RWPE2 (cell line): ENCODE data around the gene MAPK9.

Experiments used
- ATAC-seq: fragments of 200-7000 bp; cut with Tn5 transposase; 3 replicates; pipeline ENCODE4 v1.9.1; 2021; ENCODE audit warnings: low read depth
- DNase-seq: peaks from one replicate; pipeline ENCODE4 v3.0.0-alpha.2; 2020; ENCODE audit warnings: low spot score
- H3K27ac ChIP-seq: fragments of 450-650 bp; 2 replicates; pipeline ENCODE4 v1.5.1; 2017; ENCODE audit warnings: mild to moderate bottlenecking; ENCODE audit not compliant: poor library complexity, severe bottlenecking
- H3K27me3 ChIP-seq: fragments of 250-450 bp; sonication (Bioruptor Pico); 2 replicates; pipeline ENCODE4 v1.5.1; 2021; ENCODE audit warnings: mild to moderate bottlenecking, moderate library complexity; ENCODE audit not compliant: insufficient read depth, poor library complexity, severe bottlenecking
- H3K36me3 ChIP-seq: fragments of 250-450 bp; sonication (Bioruptor Pico); 2 replicates; pipeline ENCODE4 v1.5.1; 2020; ENCODE audit warnings: low read depth, mild to moderate bottlenecking, moderate library complexity
- H3K4me1 ChIP-seq: fragments of 250-450 bp; sonication (Bioruptor Pico); 2 replicates; pipeline ENCODE4 v1.5.1; 2021; ENCODE audit warnings: mild to moderate bottlenecking, moderate library complexity; ENCODE audit not compliant: insufficient read depth, poor library complexity, severe bottlenecking
- H3K4me3 ChIP-seq: fragments of 250-450 bp; sonication (Bioruptor Pico); 2 replicates; pipeline ENCODE4 v1.5.1; 2021; ENCODE audit warnings: mild to moderate bottlenecking, moderate library complexity; ENCODE audit not compliant: severe bottlenecking
- H3K9me3 ChIP-seq: fragments of 250-450 bp; sonication (Bioruptor Pico); 2 replicates; pipeline ENCODE4 v1.5.1; 2021; ENCODE audit warnings: mild to moderate bottlenecking, moderate library complexity; ENCODE audit not compliant: severe bottlenecking
- CTCF ChIP-seq: fragments of 450-650 bp; IDR thresholded peaks from one replicate; pipeline ENCODE4 v1.5.1; 2017; ENCODE audit warnings: mild to moderate bottlenecking, moderate library complexity; ENCODE audit not compliant: poor library complexity, severe bottlenecking

Gene MAPK9

GRCh38 chr5:180287404-180287803, 4.5 kb downstream of the MAPK9 start:
- Histone ChIP-seq H3K9me3 (no peaks in the 10 kb centered on the region), H3K4me3 (no peak overlapping the region), H3K4me1 (peaks cover 16% of the 10 kb centered on the region), H3K27ac (no peak overlapping the region), H3K36me3 (peaks cover 28% of the 10 kb centered on the region), H3K27me3 (no peaks in the 10 kb centered on the region)
- no peak for TF ChIP-seq CTCF
- ATAC-seq: no peak
- no peak for DNase-seq

- no peaks in the 10 kb centered on the region for H3K27me3 ChIP-seq
- H3K4me1 ChIP-seq: peaks cover 9% of the 10 kb centered on the region
- ATAC-seq (no peak), DNase-seq (peak; percentile 48)
- H3K36me3 ChIP-seq: peaks cover 60% of the 10 kb centered on the region
- no peak overlapping the region for H3K27ac ChIP-seq
- no peak for TF ChIP-seq CTCF
- H3K4me3 ChIP-seq: no peak overlapping the region
- H3K9me3 ChIP-seq: no peaks in the 10 kb centered on the region
These were observed 7.7 kb downstream of the MAPK9 start for GRCh38 chr5:180284149-180284548.

GRCh38 chr5:180283026-180283615, 8.8 kb downstream of the MAPK9 start:
- H3K4me1 ChIP-seq: peaks cover 6% of the 10 kb centered on the region
- no peak for TF ChIP-seq CTCF
- H3K4me3 ChIP-seq: no peak overlapping the region
- peak; percentile 64 for DNase-seq
- H3K36me3 ChIP-seq: peaks cover 69% of the 10 kb centered on the region
- no peaks in the 10 kb centered on the region for H3K27me3 ChIP-seq
- ATAC-seq: peak; percentile 95
- peak overlapping the region; percentile 26 for H3K27ac ChIP-seq
- peaks cover 3% of the 10 kb centered on the region for H3K9me3 ChIP-seq

- ATAC-seq (no peak), DNase-seq (no peak)
- no peaks in the 10 kb centered on the region for H3K27me3 ChIP-seq
- peak overlapping the region; percentile 26 for H3K27ac ChIP-seq
- H3K4me3 ChIP-seq: no peak overlapping the region
- peaks cover 6% of the 10 kb centered on the region for H3K4me1 ChIP-seq
- H3K36me3 ChIP-seq: peaks cover 78% of the 10 kb centered on the region
- no peak for TF ChIP-seq CTCF
- H3K9me3 ChIP-seq: peaks cover 3% of the 10 kb centered on the region
These were observed 9.6 kb downstream of the MAPK9 start for GRCh38 chr5:180282281-180282680.

GRCh38 chr5:180281706-180282105, 10.2 kb downstream of the MAPK9 start:
- Histone ChIP-seq H3K27me3 (no peaks in the 10 kb centered on the region), H3K4me3 (no peak overlapping the region), H3K4me1 (peaks cover 6% of the 10 kb centered on the region), H3K9me3 (peaks cover 3% of the 10 kb centered on the region), H3K27ac (no peak overlapping the region), H3K36me3 (peaks cover 82% of the 10 kb centered on the region)
- ATAC-seq (no peak), DNase-seq (no peak)
- no peak for TF ChIP-seq CTCF
